HL-60/S4 treated with phorbol 12-myristate 13-acetate at 8.2 ng/mL for 4 days and 3 days (cell line): ENCODE data around the gene HSPA1A.
"Not testable (repeated sequence)": the region's sequence is repeated elsewhere in the genome, so short reads cannot be mapped to it uniquely, and the experiment has no call there.

ENCODE experiments used
- in situ Hi-C: fragments of 300-500 bp; cut with MboI; formaldehyde crosslinking; loops from 2 replicates; pipeline ENCODE4 v1.15.0; 2022; ENCODE audit warnings: low sequenced_read_pairs

The HSPA1A gene

DNA sequence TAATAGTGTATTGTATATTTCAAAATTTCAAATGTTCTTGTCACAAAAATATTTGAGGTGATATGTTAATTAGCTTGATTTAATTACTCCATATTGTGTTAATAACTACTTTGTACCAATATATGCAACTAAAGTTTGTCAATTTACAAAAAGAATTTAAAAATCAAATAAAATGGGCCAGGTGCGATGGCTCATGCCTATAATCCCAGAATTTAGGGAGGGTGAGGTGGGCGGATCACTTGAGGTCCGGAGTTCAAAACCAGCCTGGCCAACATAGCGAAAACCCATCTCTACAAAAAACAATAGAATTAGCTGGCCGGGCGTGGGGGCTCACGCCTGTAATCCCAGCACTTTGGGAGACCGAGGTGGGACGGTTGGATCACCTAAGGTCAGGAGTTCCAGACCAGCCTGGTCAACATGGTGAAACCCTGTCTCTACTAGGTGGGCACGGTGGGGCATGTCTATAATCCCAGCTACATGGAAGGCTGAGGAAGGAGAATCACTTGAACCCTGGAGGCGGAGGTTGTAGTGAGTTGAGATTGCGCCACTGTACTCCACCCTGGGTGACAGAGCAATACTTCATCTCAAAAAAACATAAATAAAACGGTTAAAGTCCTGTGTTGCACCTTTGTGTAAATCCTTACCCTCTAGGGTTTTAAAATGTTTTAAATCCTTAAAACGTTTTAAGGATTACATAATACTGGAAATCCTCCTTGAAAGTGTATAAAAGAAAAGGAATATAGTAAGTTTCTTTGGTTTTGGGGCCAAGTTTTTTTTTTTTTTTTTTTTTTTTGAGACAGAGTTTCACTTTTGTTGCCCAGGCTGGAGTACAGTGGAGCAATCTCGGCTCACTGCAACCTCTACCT lies 16.2 kb downstream of the HSPA1A start:
- in situ Hi-C loops: no loop called here

DNA sequence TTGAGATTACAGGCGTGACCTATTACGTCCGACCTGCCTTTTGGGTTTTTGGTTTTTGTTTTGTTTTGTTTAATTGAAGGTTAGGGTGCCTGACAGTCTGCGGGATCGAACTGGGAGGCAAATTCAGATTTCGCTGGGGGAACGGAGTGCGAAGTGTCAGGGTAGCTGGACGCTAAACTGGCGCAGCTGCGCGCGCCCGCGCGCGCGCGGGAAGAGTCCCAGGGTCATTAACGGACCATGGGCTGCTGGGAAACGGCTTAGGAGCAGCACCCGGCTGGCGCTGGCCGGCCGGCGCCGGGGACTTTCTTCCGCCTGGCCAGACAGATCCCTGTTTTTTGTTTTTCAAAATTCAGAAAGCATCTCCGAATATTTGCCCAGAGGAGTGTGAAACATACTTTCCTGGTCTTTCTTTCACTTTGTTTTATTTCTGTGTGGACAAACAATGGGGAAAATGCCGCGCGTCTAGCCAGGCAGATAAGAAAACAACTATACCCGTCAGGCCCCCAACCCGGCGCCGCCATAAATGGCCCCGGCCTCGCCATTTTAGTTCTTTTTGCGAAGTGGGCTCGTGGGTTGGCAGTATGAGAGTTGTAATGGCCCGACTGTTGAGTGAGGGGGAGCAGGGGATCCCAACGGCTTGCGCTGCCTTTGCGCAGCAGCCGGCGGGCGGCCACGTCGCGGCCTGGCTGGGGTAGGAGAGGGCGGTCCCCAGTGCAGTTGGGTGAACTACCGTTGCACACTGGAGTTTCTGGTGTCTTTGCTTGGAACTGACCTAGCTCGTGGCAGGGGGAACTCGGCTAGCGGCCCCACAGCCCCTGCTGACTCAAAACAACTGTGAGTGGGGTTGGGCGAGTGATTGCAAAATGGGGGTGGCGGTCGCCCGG lies 19.3 kb downstream of the HSPA1A start:
- in situ Hi-C loops: no loop called here

DNA sequence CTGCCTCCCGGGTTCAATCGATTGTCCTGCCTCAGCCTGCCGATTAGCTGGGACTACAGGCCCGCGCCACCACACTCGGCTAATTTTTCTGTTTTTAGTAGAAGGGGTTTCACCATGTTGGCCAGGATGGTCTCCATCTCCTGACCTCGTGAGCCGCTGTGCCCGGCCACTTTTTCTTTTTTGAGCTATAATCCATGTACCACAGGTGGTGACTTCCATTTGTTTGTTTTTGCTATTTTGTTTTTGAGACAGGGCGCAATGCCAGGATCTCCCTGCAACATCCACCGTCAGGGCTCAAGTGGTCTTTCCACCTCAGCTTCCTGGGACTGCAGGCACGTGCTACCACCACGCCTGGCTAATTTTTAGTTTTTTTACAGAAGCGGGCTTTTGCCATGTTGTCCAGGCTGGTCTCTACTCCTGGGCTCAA lies 20.7 kb downstream of the HSPA1A start:
- in situ Hi-C loops: no loop called here

DNA sequence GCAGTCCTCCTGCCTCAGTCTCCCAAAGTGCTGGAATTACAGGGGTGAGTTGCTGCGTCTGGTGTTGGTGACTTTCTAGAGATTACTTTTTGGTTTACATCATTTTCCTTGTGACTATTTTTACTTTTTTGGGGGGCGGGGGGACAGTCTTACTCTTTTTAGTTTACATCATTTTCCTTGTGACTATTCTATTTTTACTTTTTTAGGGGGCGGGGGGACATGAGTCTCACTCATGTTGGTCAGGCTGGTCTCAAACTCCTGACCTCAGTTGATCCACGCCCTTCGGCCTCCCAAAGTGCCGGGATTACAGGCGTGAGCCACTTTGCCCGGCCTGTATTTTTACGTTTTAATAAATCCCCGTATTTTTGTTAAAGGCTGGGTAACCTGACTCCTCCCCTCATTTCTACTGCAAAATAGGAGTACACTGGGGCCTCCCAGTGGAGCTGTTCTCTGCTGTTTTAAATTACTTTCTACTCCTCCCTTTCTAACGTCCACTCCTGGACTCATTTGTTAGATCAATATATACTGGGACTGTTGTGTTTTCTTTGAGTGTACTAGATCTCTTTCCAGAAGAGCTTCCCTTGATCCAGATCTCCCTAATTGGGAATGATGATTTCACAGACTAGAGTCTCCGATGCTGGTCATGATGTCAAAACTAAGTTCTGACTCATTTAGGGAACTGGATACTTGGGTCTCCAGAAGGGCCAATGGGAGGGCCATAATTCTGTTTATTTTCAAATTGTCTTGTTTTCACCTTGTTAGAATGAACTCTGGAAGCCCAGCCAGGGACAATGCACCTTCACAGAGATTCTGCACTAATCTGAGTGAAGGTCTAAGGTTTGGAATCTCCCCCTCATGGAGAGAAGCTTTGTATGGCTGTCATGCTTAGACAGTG lies 21.4 kb downstream of the HSPA1A start:
- in situ Hi-C loops: no loop called here

DNA sequence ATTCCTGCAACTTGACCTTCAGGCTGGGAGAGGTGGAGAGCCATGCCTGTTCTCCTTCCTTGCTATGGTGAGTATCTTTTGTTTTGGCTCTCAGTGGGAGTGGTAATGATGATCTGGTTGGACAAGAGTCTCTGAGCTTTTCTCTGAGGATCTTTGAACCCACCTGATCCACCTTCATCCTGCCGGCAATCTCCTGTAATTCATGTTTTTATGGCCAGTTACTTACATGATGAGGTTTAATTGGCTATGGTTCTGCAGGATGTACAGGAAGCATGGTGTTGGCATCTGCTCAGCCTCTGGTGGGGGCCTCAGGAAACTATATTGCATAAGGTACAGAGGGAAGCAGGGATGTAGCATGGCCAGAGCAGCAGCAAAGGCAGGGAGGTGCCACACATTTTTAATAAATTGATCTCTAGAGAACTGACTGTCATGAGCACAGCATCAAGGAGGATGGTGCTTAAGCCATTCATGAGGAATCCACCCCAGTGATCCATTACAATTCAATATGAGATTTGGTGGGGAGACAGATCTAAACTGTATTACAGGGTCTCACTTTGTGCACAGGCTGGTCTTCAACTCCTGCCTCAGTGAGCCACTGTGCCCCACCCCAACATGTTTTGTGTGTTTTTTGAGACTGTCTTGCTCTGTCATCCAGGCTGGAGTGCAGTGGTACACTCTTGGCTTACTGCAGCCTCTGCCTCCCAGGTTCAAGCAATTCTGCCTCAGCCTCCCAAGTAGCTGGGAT lies 22.2 kb downstream of the HSPA1A start:
- in situ Hi-C loops: no loop called here

DNA sequence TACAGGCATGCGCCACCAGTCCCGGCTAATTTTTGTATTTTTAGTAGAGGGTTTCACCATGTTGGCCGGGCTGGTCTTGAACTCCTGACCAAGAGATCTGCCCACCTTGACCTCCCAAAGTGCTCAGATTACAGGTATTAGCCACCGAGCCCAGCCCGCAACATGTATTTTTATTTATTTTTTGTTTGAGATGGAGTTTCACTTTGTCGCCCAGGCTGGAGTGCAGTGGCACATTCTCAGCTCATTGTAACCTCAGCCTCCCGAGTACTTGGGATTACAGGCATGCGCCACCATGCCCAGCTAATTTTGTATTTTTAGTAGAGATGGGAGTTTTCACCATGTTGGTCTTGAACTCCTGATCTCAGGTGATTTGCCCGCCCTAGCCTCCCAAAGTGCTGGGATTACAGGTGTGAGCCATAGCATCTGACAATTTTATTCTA lies 22.8 kb downstream of the HSPA1A start:
- in situ Hi-C loops: not testable (repeated sequence)

DNA sequence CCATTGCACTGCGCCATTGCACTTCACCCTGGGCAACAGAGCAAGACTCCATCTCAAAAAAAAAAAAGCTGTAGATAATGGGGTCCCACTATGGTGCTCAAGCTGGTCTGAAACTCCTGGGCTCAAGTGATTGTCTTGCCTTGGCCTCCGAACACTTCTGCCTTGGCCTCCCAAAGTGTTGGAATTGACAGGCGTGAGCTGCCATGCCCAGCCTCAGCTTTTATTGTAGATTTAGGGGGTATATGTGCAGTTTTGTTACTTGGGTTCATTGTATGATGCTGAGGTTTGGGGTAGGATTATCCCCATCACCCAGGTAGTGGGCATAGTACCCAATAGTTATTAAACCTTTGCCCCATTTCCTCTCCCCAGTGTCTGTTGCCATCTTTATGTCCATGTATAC lies 23.6 kb downstream of the HSPA1A start:
- in situ Hi-C loops: no loop called here

DNA sequence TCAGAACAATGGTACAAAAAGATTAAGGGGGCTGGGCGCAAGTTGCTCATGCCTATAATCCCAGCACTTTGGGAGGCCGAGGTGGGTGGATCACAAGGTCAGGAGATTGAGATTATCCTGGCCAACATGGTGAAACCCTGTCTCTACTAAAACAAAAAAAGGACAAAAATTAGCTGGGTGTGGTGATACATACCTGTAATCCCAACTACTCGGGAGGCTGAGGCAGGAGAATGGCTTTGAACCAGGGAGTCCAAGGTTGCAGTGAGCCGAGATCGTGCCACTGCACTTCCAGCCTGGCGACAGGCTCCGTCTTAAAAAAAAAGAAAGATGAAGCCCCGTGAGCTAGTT lies 24.4 kb downstream of the HSPA1A start:
- in situ Hi-C loops: not testable (repeated sequence)

DNA sequence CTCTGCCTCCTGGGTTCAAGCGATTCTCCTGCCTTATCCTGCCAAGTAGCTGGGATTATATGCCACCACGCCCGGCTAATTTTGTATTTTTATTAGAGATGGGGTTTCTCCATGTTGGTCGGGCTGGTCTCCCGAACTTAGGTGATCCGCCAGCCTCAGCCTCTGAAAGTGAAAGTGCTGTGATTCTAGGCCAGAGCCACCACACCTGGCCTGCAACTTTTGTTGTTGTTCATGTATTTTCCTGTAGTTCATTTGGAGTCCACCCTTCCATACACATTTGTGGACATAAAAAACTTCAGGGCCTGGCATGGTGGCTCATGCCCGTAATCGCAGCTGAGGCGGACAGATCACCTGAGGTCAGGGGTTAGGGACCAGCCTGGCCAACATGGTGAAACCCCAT lies 26.7 kb downstream of the HSPA1A start:
- in situ Hi-C loops: no loop called here

DNA sequence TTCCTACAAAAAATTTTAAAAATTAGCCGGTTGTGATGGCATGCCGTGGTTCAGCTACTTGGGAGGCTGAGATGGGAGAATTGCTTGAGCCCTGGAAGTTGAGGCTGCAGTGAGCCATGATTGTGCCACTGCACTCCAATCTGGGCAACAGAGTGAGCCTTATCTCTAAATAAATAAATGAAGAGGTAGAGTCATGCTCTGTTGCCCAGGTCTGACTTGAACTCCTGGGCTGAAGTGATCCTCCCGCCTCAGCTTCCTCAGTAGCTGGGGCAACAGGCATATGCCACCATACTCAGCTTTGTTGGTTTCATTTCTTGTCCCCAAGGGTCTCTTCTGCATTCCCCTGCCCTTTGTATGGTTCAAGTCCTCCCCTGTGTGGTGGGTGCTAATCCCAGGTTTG lies 29.2 kb downstream of the HSPA1A start:
- in situ Hi-C loops: no loop called here

DNA sequence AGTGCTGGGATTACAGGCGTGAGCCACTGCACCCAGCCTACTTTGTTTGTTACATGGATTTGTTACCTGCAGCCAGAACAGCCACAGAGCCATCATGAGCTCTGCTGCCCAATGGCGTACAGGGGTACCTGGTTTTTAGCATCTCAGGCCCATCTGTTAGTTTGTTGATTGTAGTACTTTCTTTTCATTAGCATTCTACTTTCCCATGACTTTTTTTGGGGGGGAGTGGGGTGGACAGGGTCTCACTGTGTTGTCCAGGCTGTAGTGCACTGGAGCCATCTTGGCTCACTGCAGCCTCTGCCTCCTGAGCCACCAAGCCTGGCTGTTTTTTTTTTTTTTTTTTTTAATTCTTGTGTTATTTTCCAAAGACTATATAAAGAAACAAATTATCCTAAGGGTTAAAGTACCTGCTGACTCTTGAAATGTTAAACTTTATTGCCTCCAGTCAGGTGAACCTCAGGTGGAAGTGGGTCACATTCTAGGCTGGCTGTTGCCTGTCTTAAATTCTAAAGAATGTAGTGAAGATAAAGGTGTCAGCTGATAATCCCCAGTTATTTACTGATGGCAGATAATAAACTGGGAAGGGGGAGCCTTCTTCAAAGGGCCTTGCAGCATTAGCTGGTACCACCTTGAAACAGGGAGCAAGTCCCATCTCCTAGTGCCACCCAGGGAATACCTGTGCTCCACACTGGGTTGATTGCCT lies 32.1 kb downstream of the HSPA1A start:
- in situ Hi-C loops: no loop called here

DNA sequence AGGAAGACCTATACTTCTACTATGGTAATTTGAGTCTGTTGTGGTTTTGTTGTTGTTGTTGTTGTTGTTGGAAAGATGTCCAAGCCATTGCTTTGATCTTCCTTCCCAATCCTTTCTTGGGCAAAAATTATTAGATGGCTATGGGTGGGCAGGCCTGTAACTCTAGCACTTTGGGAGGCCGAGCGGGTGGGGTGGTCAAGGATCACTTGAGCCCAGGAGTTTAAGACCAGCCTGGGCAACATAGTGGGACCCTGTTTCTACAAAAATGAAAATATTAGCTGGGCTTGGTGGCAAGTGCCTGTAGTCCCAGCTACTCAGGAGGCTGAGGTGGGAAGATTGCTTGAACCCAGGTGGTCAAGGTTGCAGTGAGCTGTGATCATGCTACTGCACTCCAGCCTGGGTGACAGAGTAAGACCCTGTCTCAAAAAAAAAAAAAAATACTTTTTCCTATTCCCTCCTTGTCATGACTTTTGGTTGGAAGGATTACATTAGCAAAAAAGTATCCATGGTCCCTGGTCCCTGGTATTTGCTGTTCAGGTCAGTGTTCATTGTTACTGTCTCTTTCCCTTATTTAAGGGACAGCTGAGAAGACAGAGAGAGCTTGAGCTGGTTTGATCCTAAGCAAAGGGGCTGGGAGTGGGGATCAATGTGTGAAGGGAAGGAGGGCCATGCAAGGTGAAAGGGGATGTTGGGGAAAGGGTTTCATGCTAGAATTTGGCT lies 35.6 kb downstream of the HSPA1A start:
- in situ Hi-C loops: no loop called here

DNA sequence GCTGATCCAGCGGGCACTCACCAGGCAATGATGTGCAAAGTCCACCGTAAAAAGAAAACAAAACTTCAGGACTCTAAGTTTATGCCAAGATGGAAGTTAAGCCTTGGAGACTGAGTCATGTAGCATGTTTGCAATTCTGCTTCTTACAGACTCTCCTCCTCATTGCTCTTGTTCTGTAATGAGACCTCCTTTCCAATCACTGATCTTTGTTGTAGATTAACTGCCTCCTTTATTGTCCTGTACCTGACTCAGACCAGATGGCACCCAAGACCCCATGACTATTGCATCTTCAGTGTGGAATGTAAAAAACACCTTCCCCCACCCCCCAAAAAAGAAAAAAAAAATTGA lies 36.1 kb downstream of the HSPA1A start:
- in situ Hi-C loops: no loop called here

DNA sequence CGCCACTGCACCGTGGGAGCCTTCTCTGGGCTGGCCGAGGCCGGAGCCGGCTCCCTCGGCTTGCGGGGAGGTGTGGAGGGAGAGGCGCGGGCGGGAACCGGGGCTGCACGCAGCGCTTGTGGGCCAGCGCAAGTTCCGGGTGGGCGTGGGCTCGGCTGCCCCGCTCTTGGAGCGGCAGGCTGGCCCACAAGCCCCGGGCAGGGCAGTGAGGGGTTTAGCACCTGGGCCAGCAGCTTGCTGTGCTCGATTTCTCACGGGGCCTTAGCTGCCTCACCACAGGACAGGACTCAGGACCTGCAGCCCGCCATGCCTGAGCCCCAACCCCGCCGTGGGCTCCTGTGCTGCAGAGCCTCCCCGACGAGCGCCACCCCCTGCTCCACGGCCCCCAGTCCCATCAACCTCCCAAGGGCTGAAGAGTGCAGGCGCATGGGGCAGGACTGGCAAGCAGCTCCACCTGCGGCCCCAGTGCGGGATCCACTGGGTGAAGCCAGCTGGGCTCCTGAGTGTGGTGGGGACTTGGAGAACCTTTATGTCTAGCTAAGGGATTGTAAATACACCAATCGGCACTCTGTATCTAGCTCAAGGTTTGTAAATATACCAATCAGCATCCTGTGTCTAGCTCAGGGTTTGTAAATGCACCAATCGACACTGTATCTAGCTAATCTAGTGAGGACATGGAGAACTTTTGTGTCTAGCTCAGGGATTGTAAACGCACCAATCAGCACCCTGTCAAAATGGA lies 36.8 kb downstream of the HSPA1A start:
- in situ Hi-C loops: not testable (repeated sequence)

DNA sequence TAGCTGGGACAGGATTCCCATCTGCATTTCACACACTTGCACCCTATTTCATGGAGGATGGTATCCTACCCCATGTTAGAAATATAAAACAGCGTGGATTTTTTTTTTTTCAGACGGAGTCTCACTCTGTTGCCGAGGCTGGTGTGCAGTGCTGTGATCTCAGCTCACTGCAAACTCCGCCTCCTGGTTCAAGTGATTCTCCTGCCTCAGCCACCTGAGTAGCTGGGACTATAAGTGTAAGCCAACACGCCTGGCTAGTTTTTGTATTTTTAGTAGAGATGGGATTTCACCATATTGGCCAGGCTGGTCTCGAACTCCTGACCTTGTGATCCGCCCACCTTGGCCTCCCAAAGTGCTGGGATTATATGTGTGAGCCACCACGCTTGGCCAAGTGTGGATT lies 42.4 kb downstream of the HSPA1A start:
- in situ Hi-C loops: not testable (repeated sequence)

DNA sequence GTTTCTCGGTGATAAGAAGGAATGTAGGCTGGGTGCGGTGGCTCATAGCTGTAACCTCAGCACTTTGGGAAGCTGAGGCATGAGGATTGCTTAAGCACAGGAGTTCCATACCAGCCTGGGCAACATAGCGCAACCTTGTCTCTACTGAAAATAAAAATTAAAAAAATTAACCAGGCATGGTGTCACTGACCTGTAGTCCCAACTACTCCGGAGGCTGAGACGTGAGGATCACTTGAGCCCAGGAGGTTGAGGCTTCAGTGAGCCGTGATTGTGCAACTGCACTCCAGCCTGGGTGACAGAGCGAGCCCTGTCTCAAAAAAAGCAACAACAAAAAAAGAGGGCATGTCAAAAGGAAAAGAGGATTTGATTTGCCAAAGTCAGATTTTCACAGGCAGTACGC lies 43.4 kb downstream of the HSPA1A start:
- in situ Hi-C loops: no loop called here

DNA sequence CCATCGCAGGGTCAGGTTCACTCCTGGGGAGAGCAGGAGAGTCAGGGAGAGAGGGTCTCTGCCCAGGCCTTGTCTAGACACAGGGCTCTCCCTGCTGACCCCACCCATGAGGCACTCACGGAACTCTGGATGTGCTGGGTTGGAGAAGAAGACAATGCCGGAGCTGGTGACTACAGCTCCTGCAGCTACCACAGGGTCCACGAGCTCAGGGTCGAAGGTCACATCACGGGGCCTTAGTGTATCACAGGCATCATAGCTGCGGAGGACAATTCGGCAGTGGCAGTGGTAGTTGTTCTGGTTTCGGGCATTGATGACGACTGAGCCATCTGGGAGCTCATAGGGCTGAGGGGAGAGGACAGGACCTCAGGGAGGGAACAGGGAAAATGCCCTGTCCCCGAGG lies 44.6 kb downstream of the HSPA1A start:
- in situ Hi-C loops: no loop called here

DNA sequence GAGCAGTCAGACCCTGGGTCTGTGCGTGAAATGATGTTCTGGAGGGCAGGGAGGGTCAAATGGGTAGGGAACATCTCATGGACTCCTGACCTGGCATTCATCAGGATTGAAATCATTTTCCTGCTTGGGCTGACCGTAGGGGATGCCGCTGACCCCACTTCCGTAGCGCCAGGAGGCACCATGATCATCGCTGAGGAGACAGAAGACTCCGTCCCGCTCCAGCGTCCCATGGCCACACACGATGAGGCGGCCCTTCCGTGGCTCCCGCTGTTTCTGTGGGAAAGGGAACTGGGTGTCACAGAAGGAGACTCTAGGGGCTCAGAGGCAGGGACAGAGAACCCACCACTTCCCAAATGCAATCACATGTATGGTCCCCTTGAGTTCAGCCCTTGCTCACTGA lies 45.0 kb downstream of the HSPA1A start:
- in situ Hi-C loops: no loop called here
